Omental fat pad (tissue), 4 donors: ENCODE measurements around the gene GBX2. TPM values are rescaled to one million over a fixed set of nuclear protein-coding genes. Genes with fewer than 3 reads are reported as not detected.

Experiments used
- ATAC-seq: fragments of 150-250 bp; one replicate; pipeline ENCODE4 v1.9.1; 2016; ENCODE audit warnings: mild to moderate bottlenecking, moderate library complexity; ENCODE audit not compliant: low FRiP score
- DNase-seq: peaks from one replicate; pipeline ENCODE4 v3.0.0-alpha.2; 2019; ENCODE audit warnings: low spot score
- CTCF ChIP-seq, 3 donors: fragments of 450-650 bp; IDR thresholded peaks; one replicate each; pipeline ENCODE4 v1.5.1; 2016 to 2017; ENCODE audit warnings: antibody characterized with exemption in 3 of 3, mild to moderate bottlenecking in 3 of 3, moderate library complexity in 2 of 3
- total RNA-seq, 4 donors: library from RNA; depleted of rRNA; stranded (reverse); fragments of >200 nt; gene quantifications; one replicate each; pipeline ENCODE4 v1.1.0, GENCODE V29; 2016

GBX2 gene
- not detected for total RNA-seq

- no peak for TF ChIP-seq CTCF (IDR thresholded peaks at IDR 0.05)
- ATAC-seq (no peak), DNase-seq (no peak)
These were observed at the start of gene GBX2 for GRCh38 chr2:236168110-236169080. Gene GBX2, minus strand, starts transcription at chr2:236168386. Its CDS starts 415 bp downstream, at chr2:236167971.

- DNase-seq (no peak), ATAC-seq (no peak)
- TF ChIP-seq CTCF (IDR thresholded peaks at IDR 0.05), result no peak
These were observed 49.7 kb upstream of the GBX2 start for GRCh38 chr2:236217926-236218325.

GRCh38 chr2:236216711-236217110 lies 48.5 kb upstream of the GBX2 start:
- no peak for ATAC-seq
- no peak for TF ChIP-seq CTCF (IDR thresholded peaks at IDR 0.05)
- no peak for DNase-seq

- DNase-seq (no peak), ATAC-seq (no peak)
- TF ChIP-seq CTCF (IDR thresholded peaks at IDR 0.05), result no peak
These were observed 47.7 kb upstream of the GBX2 start for GRCh38 chr2:236215761-236216333.

GRCh38 chr2:236215196-236215595 lies 47.0 kb upstream of the GBX2 start:
- DNase-seq, result no peak
- TF ChIP-seq CTCF (IDR thresholded peaks at IDR 0.05), result no peak
- ATAC-seq, result no peak

- DNase-seq (no peak), ATAC-seq (no peak)
- no peak for TF ChIP-seq CTCF (IDR thresholded peaks at IDR 0.05)
These were observed 46.3 kb upstream of the GBX2 start for GRCh38 chr2:236214376-236214995.
